SK-N-SH (cell line): Measurements from ENCODE around the gene OTUB1.

Experiments
- ELF1 ChIP-seq: IDR thresholded peaks from 2 replicates; pipeline ENCODE4 v1.4.0; 2012
- EP300 ChIP-seq, 2 experiments: IDR thresholded peaks; 2 replicates each; pipeline versions ENCODE4 v1.4.0 to v1.6.1; 2012; ENCODE audit warnings: borderline replicate concordance in 1 of 2, low read depth in 1 of 2, low read length in 1 of 2
- EZH2phosphoT487 ChIP-seq: fragments of 200-600 bp; sonication (generic); IDR thresholded peaks from 2 replicates; pipeline ENCODE4 v1.6.1; 2017; ENCODE audit warnings: low read depth, mixed run types, mild to moderate bottlenecking, antibody characterized with exemption, moderate library complexity, borderline replicate concordance
- FOSL2 ChIP-seq: IDR thresholded peaks from 2 replicates; pipeline ENCODE4 v1.4.0; 2012; ENCODE audit warnings: low read depth, mild to moderate bottlenecking, moderate library complexity, borderline replicate concordance
- MAX ChIP-seq: IDR thresholded peaks from 2 replicates; pipeline ENCODE4 v1.4.0; 2012; ENCODE audit warnings: low read depth
- MXI1 ChIP-seq: IDR thresholded peaks from 2 replicates; pipeline ENCODE4 v1.6.1; 2012; ENCODE audit warnings: mild to moderate bottlenecking, low read depth, low read length, improper control_type of control experiment
- NFIC ChIP-seq: IDR thresholded peaks from 2 replicates; pipeline ENCODE4 v1.4.0; 2012; ENCODE audit warnings: borderline replicate concordance
- POLR2AphosphoS5 ChIP-seq: IDR thresholded peaks from 2 replicates; pipeline ENCODE4 v1.6.1; 2012; ENCODE audit warnings: low read depth, low read length
- RCOR1 ChIP-seq: fragments of 150-350 bp; IDR thresholded peaks from 2 replicates; pipeline ENCODE4 v1.6.1; 2017; ENCODE audit warnings: antibody characterized with exemption, low read length
- RFX5 ChIP-seq: IDR thresholded peaks from 2 replicates; pipeline ENCODE4 v1.6.1; 2012; ENCODE audit warnings: mild to moderate bottlenecking, improper control_type of control experiment, low read length
- SMC3 ChIP-seq: IDR thresholded peaks from 2 replicates; pipeline ENCODE4 v1.6.1; 2012; ENCODE audit warnings: low read depth, low read length, improper control_type of control experiment
- TCF12 ChIP-seq: IDR thresholded peaks from 2 replicates; pipeline ENCODE4 v1.4.0; 2012
- TF ChIP-seq, protein P1 (sequence below): fragments of 200-600 bp; sonication (generic); IDR thresholded peaks from 2 replicates; pipeline ENCODE4 v1.6.1; 2017; ENCODE audit warnings: antibody characterized with exemption, mild to moderate bottlenecking, moderate library complexity

- TF ChIP-seq, protein P1, sequence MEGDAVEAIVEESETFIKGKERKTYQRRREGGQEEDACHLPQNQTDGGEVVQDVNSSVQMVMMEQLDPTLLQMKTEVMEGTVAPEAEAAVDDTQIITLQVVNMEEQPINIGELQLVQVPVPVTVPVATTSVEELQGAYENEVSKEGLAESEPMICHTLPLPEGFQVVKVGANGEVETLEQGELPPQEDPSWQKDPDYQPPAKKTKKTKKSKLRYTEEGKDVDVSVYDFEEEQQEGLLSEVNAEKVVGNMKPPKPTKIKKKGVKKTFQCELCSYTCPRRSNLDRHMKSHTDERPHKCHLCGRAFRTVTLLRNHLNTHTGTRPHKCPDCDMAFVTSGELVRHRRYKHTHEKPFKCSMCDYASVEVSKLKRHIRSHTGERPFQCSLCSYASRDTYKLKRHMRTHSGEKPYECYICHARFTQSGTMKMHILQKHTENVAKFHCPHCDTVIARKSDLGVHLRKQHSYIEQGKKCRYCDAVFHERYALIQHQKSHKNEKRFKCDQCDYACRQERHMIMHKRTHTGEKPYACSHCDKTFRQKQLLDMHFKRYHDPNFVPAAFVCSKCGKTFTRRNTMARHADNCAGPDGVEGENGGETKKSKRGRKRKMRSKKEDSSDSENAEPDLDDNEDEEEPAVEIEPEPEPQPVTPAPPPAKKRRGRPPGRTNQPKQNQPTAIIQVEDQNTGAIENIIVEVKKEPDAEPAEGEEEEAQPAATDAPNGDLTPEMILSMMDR, result no peak
- no peak for TF ChIP-seq EZH2phosphoT487
- TF ChIP-seq ELF1, result no peak
- no peak for TF ChIP-seq TCF12
- no peak for TF ChIP-seq MAX
- TF ChIP-seq SMC3, result no peak
- no peak for TF ChIP-seq NFIC
- no peak for TF ChIP-seq POLR2AphosphoS5
- TF ChIP-seq RFX5, result no peak
- no peak for TF ChIP-seq EP300 (IDR thresholded peaks at IDR 0.05; ENCODE audit: borderline replicate concordance in 1 of 2, low read depth in 1 of 2, low read length in 1 of 2)
- no peak for TF ChIP-seq MXI1
- no peak for TF ChIP-seq FOSL2
- no peak for TF ChIP-seq RCOR1
These were observed 55.6 kb downstream of the OTUB1 start for GRCh38 chr11:64041846-64042245.
